Left renal cortex interstitium (tissue), 4 donors: Measurements from ENCODE around the gene GOLGA2. TPM values are rescaled to one million over a fixed set of nuclear protein-coding genes. Genes with fewer than 3 reads are reported as not detected.
A peak's percentile ranks its signal among the peaks of the same experiment; 100 is the strongest.

Experiments used
- DNase-seq, 4 donors: peaks; one replicate each; pipeline ENCODE4 v3.0.0-alpha.2; 2013; ENCODE audit warnings: low read depth in 4 of 4, low spot score in 2 of 4, missing footprints in 1 of 4
- polyA plus RNA-seq, 4 donors: library from polyadenylated mRNA; unstranded; fragments of 120-200 nt; gene quantifications; one replicate each; pipeline ENCODE4 v1.2.1, GENCODE V29; 2013; ENCODE audit not compliant: insufficient read length in 4 of 4

Gene GOLGA2
- polyA plus RNA-seq, 4 donors = 69.1 to 113 (median 87.1) TPM

- no peak for DNase-seq
Observed at GRCh38 chr9:128257907-128258306, 17.9 kb downstream of the GOLGA2 start.

DNA sequence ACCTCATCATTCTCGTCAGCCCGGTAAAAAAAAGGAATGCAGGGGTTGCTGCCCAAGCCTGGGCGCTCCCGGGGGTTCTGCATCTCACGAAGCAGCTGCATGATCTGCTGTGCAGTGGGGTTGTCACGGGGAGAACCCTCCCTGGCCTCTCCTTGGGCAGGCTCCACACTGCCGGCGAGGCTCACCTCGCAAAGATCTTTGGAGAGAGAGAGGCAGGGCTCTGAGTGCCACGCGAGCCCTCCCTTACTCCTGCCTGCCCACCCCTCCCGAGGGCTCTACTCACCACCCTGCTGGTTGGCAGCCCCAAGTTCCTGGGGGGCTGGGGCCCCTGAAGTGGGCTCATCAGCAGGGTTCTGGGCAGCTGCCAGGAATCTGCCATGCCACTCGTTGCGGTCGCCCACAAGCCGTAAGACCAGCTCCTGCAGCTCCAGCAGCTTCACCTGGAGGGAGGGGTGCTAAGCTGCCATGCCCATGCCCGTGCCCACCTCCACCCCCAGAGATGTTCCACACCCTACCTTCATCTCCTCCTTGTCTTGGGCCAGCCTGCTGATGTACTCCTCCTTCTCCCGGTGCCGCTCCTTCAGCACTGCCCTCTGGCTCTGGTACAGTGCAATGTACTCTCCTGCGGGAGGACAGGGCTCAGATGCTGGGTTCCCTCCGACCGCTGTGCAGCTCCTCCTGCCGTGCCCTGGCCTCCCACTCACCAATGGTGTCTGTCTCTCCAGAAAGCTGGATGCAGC lies 18.6 kb downstream of the GOLGA2 start:
- no peak for DNase-seq

GRCh38 chr9:128254855-128255759 lies 20.7 kb downstream of the GOLGA2 start:
- DNase-seq = no peak

DNA sequence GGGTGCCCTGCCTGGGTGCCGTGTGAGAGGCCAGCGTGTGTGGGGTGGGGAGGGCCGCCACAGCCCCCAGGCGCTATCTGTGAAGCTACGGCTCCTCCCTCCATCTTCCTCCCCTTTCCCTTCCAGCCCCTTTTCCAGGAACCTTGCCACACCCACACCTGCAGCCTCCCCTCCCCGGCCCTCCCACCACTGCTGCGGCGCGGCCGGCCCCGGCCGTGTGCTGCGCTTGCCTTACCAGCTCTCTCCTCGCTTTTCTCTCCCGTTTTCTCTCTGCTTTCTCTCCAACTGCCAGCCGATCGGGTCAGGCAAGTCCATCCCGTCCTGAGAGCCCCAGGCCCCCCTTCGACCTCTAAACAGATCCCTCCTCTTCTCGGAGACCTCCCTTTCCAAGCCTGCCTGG lies 21.4 kb downstream of the GOLGA2 start:
- DNase-seq = no peak

DNA sequence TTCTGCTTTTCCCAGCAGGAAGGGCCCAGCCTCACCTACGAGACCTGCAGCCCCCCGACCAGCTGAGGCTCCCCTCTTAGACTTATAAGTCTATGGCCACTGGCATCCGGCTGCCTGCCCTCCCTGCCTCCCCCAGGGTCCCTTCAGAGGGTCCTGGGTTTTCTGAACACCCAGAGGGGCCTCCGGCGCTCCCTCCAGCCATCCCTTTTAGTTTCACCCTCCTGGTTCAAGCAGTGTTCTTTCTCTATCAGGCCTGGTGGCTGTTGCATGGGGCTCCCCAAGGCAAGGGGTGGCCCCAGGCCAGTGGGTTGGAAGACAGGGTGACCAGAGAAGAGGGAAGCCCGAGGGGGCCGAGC lies 21.8 kb downstream of the GOLGA2 start:
- no peak for DNase-seq

DNA sequence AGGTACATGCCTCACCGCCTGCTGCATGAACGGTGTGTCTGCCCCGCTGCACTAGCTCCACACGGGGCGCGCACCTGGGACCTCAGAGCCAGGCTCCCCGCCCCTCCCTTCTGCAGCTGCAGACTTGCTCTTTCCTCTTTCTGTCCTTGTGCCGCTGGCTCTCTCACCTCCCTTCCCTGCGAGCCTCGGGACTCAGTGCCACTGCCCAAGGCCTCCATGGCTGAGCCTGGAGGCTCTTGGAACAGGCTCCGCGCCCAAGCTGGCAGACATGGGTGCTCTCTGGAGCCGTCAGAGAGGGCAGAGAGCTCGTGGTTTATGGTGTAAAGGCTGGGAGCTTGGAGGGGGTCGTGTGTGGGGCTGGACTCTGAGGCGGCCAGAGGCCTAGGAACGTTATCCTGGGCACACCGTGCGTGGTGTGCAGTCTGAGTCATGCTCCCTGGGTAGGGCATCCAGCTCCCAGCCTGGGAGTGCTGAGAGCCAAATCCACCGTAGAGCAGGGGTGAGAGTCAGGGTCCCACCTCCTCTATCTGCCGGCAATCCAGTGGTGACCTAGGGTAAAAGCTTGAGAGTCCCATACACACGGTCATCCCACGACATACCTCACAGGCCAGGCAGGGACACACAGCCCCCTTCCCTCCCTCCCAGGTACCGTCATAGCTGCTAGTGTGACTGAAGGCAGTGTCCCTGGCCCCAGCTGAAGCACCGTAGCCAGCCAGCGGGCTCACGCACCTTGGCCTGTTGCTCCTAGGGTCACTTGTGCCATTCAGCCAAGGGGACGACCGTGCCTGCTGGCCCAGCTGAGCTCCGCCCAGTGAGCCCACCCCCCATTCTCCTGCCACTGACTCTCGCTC lies 22.4 kb downstream of the GOLGA2 start:
- DNase-seq = no peak

GRCh38 chr9:128252317-128253139 lies 23.3 kb downstream of the GOLGA2 start:
- DNase-seq = no peak

- DNase-seq = no peak
Observed at GRCh38 chr9:128251732-128252100, 24.1 kb downstream of the GOLGA2 start.

DNA sequence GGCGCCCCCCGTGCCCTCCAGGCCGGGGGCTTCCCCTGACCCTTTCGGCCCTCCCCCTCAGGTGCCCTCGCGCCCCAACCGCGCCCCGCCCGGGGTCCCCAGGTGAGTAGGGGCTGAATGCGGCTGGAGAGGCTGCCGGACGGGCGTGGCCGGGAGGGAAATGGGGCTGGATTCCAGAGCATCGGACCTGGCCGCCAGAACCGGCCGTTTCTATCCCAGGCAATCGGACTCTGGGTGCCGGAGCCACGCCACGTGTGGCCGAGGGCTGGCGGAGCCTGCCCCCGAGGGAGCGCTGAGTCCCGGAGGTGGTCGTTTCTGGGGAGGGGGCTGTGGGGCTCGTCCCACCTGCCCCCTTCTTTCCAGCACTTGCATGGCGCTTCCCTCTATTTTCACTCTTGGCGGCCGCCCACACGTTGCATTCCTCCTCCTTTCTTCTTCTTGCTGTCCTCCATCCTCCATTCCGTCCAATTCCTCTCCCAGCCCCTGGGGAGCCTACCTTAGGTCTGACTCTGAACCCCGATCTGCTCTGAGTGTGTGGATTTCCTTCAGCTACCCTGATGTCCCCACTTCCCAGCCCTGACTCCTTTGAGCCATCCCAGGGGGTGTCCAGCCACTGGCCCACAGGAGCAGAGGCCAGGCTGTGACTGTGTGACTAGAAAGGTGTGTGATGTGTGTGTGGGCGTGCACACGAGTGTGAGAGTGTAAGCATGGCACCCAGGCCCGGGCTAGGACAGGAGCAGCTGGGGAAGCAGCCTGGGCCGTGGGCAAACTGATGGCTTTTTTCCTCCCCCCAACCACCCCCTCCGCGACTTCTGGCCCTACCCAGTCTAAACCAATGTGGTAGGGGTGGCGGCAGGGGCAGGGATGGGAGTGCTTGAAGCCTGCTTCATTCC lies 24.7 kb downstream of the GOLGA2 start:
- DNase-seq = no peak

GRCh38 chr9:128249908-128250838 lies 25.6 kb downstream of the GOLGA2 start:
- DNase-seq = peak in 1 of 4 donors; percentile 15

GRCh38 chr9:128249558-128249907 lies 26.3 kb downstream of the GOLGA2 start:
- DNase-seq = no peak

DNA sequence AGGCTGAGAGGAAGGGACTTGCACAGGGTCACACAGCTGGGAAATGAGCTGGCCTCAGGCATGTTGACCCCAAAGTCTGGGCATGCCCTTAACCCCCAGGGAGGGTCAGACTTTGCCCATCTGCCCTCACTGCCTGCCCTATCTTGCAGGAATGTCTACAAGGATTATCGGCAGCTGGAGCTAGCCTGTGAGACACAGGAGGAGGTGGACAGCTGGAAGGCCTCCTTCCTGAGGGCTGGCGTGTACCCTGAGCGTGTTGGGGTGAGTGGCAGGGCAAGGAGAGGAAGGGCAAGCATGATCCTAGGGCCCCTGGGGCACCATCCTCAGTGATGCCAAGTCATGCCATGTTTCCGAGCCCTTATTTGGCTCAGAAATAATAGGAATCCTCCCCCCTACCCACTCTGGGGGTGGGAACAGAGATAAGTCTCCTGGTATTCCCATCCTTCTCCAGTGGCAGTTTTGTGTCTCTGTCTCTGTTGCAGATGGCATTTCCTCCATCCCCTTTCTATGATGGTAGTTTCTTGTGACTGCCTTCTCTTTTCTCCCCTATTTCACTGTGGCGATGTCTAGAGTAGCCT lies 28.5 kb downstream of the GOLGA2 start:
- DNase-seq = no peak

GRCh38 chr9:128246471-128246870 lies 29.3 kb downstream of the GOLGA2 start:
- DNase-seq = no peak

GRCh38 chr9:128245421-128246151 lies 30.2 kb downstream of the GOLGA2 start:
- DNase-seq = peak in 1 of 4 donors; percentile 76

DNA sequence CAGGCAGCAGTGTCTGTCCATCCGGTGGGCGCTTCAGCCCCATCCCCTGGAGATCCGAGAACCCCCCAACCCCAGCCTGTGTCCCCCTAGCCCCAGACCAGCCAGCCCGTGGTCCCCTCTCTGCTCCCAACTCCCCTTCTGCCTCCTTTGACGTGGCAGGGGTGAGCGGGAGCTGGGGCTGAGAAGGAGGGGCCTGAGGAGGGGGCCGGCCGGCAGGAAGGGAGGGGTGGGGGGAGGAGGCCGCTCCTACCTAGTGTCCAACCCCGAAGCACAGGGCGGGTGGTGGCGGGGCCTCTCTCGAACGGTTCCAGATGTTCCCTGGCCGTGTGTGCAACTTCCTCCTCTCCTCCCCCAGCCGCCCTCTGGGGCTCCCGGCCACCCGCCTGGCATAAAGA lies 31.0 kb downstream of the GOLGA2 start:
- peak in 2 of 4 donors; percentile 79 to 87 for DNase-seq

GRCh38 chr9:128244091-128244836 lies 31.5 kb downstream of the GOLGA2 start:
- DNase-seq = no peak
